K562 (cell line): ENCODE results near the gene ABCA4.

ENCODE experiments used
- EP300 ChIP-seq: IDR thresholded peaks from 2 replicates; pipeline ENCODE4 v1.6.1; 2012; ENCODE audit warnings: low read length, improper control_type of control experiment
- TAF1 ChIP-seq: IDR thresholded peaks from 2 replicates; pipeline ENCODE4 v1.6.1; 2011; ENCODE audit warnings: mild to moderate bottlenecking, low read length, moderate library complexity; ENCODE audit not compliant: insufficient read depth, control insufficient read depth, severe bottlenecking; ENCODE audit errors: extremely low read depth
- ZFP30 ChIP-seq: fragments of 250-450 bp; sonication (Bioruptor Pico); IDR thresholded peaks from 2 replicates; pipeline ENCODE4 v1.8.0; 2022; ENCODE audit warnings: moderate library complexity, mild to moderate bottlenecking, inconsistent platforms, borderline replicate concordance
- ZNF165 ChIP-seq: fragments of 250-450 bp; sonication (Bioruptor Pico); IDR thresholded peaks from 2 replicates; pipeline ENCODE4 v1.4.0; 2020; ENCODE audit warnings: borderline replicate concordance
- TF ChIP-seq, protein P1 (sequence below): sonication (generic); formaldehyde crosslinking; IDR thresholded peaks from 2 replicates; pipeline ENCODE4 v1.8.1; 2023; ENCODE audit warnings: missing genetic modification reagents, mild to moderate bottlenecking, borderline replicate concordance

DNA sequence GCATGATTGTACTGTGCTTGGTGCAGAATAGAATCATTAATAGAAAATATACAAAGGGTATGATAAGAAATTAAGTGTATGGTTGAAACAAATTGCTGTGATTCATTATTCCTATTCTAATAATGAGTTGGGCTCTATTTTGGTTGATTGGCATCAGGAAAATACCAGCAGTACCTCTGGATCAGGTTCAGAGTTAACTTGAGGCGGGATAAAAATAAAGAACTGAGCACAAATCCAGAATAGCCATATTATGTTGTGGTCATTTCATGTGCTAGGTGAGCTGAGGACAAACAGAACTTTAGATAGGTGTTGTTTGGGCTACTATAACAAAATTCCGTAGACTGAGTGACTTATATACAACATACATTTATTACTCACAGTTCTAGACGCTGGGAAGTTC, 151.1 kb downstream of the ABCA4 start:
- TF ChIP-seq ZFP30 (CRISPR knock-in tag) (no peak), ZNF165 (CRISPR knock-in tag) (no peak), EP300 (no peak), TAF1 (no peak)
- TF ChIP-seq, protein P1, sequence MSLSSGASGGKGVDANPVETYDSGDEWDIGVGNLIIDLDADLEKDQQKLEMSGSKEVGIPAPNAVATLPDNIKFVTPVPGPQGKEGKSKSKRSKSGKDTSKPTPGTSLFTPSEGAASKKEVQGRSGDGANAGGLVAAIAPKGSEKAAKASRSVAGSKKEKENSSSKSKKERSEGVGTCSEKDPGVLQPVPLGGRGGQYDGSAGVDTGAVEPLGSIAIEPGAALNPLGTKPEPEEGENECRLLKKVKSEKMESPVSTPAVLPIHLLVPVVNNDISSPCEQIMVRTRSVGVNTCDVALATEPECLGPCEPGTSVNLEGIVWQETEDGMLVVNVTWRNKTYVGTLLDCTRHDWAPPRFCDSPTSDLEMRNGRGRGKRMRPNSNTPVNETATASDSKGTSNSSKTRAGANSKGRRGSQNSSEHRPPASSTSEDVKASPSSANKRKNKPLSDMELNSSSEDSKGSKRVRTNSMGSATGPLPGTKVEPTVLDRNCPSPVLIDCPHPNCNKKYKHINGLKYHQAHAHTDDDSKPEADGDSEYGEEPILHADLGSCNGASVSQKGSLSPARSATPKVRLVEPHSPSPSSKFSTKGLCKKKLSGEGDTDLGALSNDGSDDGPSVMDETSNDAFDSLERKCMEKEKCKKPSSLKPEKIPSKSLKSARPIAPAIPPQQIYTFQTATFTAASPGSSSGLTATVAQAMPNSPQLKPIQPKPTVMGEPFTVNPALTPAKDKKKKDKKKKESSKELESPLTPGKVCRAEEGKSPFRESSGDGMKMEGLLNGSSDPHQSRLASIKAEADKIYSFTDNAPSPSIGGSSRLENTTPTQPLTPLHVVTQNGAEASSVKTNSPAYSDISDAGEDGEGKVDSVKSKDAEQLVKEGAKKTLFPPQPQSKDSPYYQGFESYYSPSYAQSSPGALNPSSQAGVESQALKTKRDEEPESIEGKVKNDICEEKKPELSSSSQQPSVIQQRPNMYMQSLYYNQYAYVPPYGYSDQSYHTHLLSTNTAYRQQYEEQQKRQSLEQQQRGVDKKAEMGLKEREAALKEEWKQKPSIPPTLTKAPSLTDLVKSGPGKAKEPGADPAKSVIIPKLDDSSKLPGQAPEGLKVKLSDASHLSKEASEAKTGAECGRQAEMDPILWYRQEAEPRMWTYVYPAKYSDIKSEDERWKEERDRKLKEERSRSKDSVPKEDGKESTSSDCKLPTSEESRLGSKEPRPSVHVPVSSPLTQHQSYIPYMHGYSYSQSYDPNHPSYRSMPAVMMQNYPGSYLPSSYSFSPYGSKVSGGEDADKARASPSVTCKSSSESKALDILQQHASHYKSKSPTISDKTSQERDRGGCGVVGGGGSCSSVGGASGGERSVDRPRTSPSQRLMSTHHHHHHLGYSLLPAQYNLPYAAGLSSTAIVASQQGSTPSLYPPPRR = no peak
